ENCODE measurements around the gene PIM1.

PIM1 gene

DNA sequence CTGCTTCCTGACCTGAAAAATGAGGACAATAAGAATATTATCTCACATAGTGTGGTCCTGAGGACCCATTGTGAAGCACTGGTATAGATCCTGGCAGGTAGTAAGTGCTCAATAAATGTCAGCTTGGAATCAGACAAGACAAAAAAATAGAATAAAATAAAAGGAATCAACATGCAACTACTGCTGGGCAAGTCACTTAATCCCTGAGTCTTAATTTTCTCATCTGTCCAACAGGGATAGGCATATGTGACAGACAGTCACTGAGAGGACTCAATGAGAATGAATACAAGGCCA, 38.0 kb upstream of the PIM1 start:
- no peak for DNase-seq (ENCODE audit: low read depth in 2 of 2)
- TF ChIP-seq, protein P1, sequence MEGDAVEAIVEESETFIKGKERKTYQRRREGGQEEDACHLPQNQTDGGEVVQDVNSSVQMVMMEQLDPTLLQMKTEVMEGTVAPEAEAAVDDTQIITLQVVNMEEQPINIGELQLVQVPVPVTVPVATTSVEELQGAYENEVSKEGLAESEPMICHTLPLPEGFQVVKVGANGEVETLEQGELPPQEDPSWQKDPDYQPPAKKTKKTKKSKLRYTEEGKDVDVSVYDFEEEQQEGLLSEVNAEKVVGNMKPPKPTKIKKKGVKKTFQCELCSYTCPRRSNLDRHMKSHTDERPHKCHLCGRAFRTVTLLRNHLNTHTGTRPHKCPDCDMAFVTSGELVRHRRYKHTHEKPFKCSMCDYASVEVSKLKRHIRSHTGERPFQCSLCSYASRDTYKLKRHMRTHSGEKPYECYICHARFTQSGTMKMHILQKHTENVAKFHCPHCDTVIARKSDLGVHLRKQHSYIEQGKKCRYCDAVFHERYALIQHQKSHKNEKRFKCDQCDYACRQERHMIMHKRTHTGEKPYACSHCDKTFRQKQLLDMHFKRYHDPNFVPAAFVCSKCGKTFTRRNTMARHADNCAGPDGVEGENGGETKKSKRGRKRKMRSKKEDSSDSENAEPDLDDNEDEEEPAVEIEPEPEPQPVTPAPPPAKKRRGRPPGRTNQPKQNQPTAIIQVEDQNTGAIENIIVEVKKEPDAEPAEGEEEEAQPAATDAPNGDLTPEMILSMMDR (IDR thresholded peaks at IDR 0.05; ENCODE audit: low read depth, low read length), result no peak

DNA sequence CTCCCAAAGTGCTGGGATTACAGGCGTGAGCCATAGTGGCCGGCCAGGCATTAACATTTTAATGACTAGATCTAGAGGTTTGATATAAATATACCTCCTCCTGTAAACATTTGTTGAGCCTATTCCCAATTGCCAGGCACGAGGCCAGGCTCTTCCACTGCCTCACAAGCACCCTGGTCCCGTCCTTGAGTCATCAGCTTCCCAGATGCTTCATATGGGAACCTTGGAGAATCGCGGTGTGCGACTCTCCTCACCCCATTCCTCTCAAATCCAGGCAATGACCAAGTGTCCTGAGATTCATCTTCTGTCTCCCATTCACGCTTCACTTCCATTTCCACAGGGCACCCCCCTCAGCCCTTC, 35.9 kb upstream of the PIM1 start:
- TF ChIP-seq, protein P1 (IDR thresholded peaks at IDR 0.05; ENCODE audit: low read depth, low read length), result no peak
- peak; percentile 70 to 73 for DNase-seq (ENCODE audit: low read depth in 2 of 2)
- no peak overlapping the region for H3K4me3 ChIP-seq (replicated peaks in 1 of 2; ENCODE audit: low read depth in 2 of 2, low read length in 2 of 2)

More for the DNA sequence above, 38.0 kb upstream of the PIM1 start:
- H3K4me3 ChIP-seq (replicated peaks in 1 of 2; ENCODE audit: low read depth in 2 of 2, low read length in 2 of 2), result no peak overlapping the region

DNA sequence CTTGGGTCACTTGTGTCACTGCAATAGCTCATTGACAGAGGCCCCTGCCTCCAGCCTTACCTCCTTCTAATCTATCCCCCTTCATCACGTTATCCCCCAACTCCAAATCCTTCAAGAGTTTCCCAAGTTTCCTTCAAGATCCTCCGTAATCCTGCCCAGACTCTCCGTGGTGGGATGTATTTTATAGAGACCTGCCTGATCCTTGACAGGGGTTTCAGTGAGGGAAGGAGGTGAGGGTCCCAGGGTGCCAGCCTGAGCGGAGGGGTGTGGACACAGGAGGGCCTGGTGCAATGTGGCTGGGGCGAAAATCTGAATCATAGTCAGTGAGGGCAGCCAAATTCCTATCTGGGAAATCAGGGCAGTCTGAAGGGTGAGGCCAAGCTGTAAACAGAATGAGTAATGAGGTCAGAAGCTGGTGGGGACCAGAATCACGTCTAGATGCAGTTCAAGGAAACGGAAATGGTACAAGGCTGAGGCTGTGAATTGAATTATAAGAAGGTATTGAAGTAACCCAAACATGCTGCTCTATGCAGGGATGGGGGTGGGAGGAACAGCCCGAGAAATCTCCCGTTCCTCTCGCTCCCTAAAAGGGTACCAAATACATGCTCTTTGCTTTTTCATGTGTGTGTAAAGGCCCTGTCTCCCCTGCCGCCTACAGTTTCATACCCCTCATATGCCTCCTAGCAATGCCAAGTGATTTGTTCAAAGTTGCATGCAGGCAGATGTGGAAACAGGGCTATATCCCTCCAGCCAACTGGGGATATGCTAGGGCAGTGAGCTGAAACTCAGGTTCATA, 35.4 kb upstream of the PIM1 start:
- no peak overlapping the region for H3K4me3 ChIP-seq (replicated peaks in 1 of 2; ENCODE audit: low read depth in 2 of 2, low read length in 2 of 2)
- peak; percentile 95 to 98 for DNase-seq (ENCODE audit: low read depth in 2 of 2)
- TF ChIP-seq, protein P1 (IDR thresholded peaks at IDR 0.05; ENCODE audit: low read depth, low read length), result no peak

DNA sequence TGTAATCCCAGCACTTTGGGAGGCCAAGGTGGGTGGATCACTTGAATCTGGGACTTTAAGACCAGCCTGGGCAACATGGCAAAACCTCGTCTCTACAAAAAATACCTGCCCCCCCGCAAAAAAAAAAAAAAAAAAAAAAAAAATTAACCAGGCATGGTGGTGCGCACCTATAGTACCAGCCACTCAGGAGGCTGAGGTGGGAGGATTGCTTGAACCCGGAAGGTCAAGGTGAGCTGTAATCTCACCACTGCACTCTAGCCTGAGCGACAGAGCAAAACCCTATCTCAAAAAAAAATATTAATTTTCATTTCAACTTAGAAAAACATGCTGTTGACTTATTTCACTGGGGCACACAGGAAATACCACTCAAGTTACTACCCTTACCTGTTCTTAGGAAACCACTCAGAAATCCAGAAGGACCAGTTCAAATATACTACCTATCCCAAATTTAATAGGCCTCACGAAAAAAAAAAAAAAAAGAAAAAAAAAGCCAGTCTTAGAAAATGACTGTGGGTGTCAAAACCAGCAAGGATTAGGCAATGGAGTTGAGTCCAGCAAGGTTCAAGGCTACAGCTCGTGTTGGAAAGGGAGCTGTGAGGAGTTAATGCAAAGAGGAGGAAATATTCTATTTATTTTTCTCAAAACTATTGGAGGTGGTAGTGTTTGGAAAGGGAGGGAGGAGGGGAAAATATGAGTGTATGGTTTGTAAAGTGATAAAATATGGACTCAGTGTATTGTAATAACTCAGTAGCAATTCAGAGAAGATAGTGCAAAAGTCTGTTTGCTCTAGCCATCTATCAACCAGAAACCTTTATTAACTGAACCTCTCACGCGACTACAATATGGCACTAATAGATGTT, 33.9 kb upstream of the PIM1 start:
- DNase-seq (ENCODE audit: low read depth in 2 of 2), result peak; percentile 42 to 66
- no peak overlapping the region for H3K4me3 ChIP-seq (replicated peaks in 1 of 2; ENCODE audit: low read depth in 2 of 2, low read length in 2 of 2)
- TF ChIP-seq, protein P1 (IDR thresholded peaks at IDR 0.05; ENCODE audit: low read depth, low read length), result no peak

DNA sequence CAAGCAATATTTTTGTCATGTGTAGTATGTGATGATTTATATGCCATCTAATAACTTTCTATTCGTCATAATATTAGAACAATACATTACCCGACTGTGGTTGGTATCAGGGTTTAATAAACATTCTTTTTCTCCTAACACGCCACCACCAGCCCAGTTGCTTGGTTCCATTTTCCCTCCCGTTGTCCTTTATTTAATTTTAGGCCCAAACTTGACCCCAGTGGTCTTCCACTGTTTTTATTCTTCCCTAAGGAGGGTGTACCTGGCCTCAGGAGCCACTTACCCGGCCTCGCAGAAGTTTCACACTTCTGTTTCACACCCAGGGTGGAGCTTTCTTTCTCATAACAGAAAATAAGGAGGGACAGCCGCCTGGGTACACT, 33.1 kb upstream of the PIM1 start:
- no peak for DNase-seq (ENCODE audit: low read depth in 2 of 2)
- TF ChIP-seq, protein P1 (IDR thresholded peaks at IDR 0.05; ENCODE audit: low read depth, low read length), result no peak
- H3K4me3 ChIP-seq (replicated peaks in 1 of 2; ENCODE audit: low read depth in 2 of 2, low read length in 2 of 2), result peak overlapping the region in 1 of 2 donors; percentile 43

DNA sequence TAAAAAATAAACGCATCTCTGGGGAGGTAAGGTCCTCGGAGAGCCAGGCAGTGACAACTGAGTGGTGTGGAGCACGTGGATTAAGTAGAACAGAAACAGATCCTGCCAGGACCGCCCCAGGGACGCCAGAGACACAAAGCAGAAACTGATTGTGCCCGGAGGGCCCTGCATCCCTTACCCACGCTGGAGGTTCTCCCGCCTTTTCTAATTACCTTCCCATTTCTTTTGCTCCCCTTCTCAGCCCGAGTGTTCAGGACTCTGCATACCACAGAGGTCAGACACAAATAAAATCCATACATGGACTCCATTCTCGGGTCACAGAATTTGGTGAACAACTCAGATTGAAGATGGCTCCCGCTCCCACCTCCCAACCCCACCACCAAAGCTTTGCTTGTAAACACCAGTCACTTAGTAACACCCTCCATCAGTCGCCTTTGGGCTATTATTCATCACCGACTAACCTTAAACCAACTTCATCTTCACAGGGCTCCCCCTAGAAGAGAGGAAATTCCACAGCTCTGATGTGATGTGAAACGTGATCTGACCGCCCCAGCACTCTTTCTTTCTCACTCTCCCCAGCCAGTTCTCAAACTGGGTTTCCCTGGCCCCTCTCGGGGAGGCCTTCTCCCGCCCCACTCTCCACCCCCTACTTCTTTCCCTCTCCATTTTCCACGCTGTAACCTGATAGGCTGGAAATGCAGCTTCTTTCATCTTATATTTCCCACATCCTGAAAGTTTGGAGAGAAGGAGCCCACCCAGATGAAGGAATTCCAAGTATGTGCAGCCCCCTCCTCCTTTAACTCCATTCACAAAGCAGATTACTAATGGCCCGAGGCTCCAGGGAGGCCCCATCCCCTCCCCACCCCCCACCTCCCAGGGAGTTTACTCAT, 32.5 kb upstream of the PIM1 start:
- DNase-seq (ENCODE audit: low read depth in 2 of 2), result peak; percentile 98 to 99
- peak overlapping the region; percentile 22 to 43 for H3K4me3 ChIP-seq (replicated peaks in 1 of 2; ENCODE audit: low read depth in 2 of 2, low read length in 2 of 2)
- TF ChIP-seq, protein P1 (IDR thresholded peaks at IDR 0.05; ENCODE audit: low read depth, low read length), result no peak

Measured in cardiac fibroblast (primary cell).